ENCODE results near the gene FOXO3. TPM values are rescaled to one million over a fixed set of nuclear protein-coding genes. Genes with fewer than 3 reads are reported as not detected.

Gene FOXO3
- total RNA-seq, 1 experiment from 2014 or later: 22.1 TPM

DNA sequence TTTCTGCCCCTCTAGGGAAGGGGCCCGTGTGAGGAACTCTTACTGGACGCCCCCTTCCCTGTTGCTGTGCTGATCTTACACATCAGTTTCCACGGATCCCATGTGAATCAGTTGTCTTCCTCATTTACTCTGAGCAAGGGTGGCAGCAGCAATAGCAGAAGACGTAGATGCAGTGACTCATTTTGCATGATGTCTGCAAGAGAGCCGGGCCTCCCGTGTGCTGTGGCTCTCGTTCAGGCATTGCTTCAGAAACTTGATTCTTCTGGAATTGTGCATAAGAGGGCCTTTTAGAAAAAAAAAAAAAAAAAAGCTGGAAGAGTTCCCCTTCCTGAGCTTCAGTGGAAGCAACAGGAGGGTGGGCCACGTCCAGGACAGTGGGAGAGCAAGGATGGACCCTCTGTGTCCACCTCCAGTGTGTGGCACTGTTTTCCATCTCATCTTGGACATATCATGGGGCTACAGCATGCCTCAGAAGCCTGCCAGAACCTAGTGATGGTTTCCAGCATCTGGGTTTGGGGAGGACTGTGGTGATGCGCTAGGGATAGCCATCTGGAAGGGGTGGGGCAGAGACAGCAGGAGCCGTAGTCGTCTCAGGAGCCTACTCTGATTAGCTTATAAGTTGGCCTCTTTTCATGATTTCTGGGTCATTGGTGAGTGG lies 62.1 kb downstream of the FOXO3 start:
- Mint-ChIP-seq H3K27ac (peak overlapping the region in 1 of 3 experiments; percentile 61; a peak in 2 of 7 replicates), H3K4me3 (no peak overlapping the region)
- H4K5ac ChIP-seq (ENCODE audit: insufficient read length, low read depth, low read length): no peak overlapping the region

More for the DNA sequence above, 62.1 kb downstream of the FOXO3 start:
- Histone ChIP-seq H3T11ph (ENCODE audit: low read length) (no peak overlapping the region), H2AFZ (ENCODE audit: low read length) (no peak overlapping the region), H2AK5ac (ENCODE audit: insufficient read length, low read length) (no peak overlapping the region), H2BK20ac (ENCODE audit: low read depth, low read length, poor library complexity, severe bottlenecking) (no peak overlapping the region), H4K20me1 (ENCODE audit: control insufficient read depth, insufficient read depth, insufficient read length) (no peaks in the 10 kb centered on the region), H3K79me1 (ENCODE audit: insufficient read depth, low read depth, low read length, poor library complexity, severe bottlenecking) (no peaks in the 10 kb centered on the region), H3K9ac (ENCODE audit: extremely low read depth, insufficient read length, low read length) (no peak overlapping the region), H3K18ac (ENCODE audit: insufficient read length, low read depth, low read length) (no peak overlapping the region), H2BK15ac (ENCODE audit: low read depth, low read length) (no peak overlapping the region), H3K14ac (ENCODE audit: insufficient read depth, low read length) (no peak overlapping the region), H4K8ac (replicated peaks; ENCODE audit: insufficient read length, low read depth, low read length) (no peak overlapping the region), H2BK120ac (ENCODE audit: low read depth, low read length, poor library complexity, severe bottlenecking) (no peak overlapping the region), H3K56ac (ENCODE audit: insufficient read length, low read depth, low read length) (no peak overlapping the region), H3K23me2 (ENCODE audit: insufficient read length, low read depth, low read length, poor library complexity, severe bottlenecking) (no peaks in the 10 kb centered on the region), H3K4me2 (ENCODE audit: insufficient read depth, insufficient read length, low read length) (no peak overlapping the region), H3K79me2 (ENCODE audit: insufficient read depth, low read length) (no peaks in the 10 kb centered on the region; the same call in 1 of the 2 replicates), H2BK5ac (ENCODE audit: insufficient read length, low read length) (no peak overlapping the region), H3K27me3 (ENCODE audit: insufficient read depth, low read length) (no peaks in the 10 kb centered on the region), H2BK12ac (ENCODE audit: insufficient read length, low read depth, low read length) (no peak overlapping the region), H3K4ac (ENCODE audit: low read depth, low read length) (no peak overlapping the region), H3K27ac (ENCODE audit: insufficient read length, low read depth, low read length) (no peak overlapping the region), H4K91ac (ENCODE audit: insufficient read length, low read depth, low read length) (no peak overlapping the region), H3K23ac (ENCODE audit: insufficient read length, low read depth, low read length) (no peak overlapping the region), H3K9me3 (ENCODE audit: control insufficient read depth, low read depth, low read length) (no peaks in the 10 kb centered on the region), H3K4me1 (ENCODE audit: insufficient read depth, low read length) (no peaks in the 10 kb centered on the region)
- H3K4me1 Mint-ChIP-seq: peaks cover 37 to 38% of the 10 kb centered on the region in 2 experiments
- no peak for DNase-seq
- H3K9me3 Mint-ChIP-seq: no peaks in the 10 kb centered on the region
- no peaks in the 10 kb centered on the region for H3K27me3 Mint-ChIP-seq (ENCODE audit: low read depth)
- TF ChIP-seq, protein P1, sequence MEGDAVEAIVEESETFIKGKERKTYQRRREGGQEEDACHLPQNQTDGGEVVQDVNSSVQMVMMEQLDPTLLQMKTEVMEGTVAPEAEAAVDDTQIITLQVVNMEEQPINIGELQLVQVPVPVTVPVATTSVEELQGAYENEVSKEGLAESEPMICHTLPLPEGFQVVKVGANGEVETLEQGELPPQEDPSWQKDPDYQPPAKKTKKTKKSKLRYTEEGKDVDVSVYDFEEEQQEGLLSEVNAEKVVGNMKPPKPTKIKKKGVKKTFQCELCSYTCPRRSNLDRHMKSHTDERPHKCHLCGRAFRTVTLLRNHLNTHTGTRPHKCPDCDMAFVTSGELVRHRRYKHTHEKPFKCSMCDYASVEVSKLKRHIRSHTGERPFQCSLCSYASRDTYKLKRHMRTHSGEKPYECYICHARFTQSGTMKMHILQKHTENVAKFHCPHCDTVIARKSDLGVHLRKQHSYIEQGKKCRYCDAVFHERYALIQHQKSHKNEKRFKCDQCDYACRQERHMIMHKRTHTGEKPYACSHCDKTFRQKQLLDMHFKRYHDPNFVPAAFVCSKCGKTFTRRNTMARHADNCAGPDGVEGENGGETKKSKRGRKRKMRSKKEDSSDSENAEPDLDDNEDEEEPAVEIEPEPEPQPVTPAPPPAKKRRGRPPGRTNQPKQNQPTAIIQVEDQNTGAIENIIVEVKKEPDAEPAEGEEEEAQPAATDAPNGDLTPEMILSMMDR (conservative IDR thresholded peaks at IDR 0.05): no peak
- no CpG with 5 or more reads among the region's 11 CpGs for WGBS (ENCODE audit: extremely low coverage, insufficient read length, low lambda C conversion rate)
- no peaks in the 10 kb centered on the region for H3K36me3 Mint-ChIP-seq (ENCODE audit: insufficient read depth in 1 of 3, low read depth in 3 of 3)
